ENCODE measurements around the gene SHC2.
"Not testable (repeated sequence)": the region's sequence is repeated elsewhere in the genome, so short reads cannot be mapped to it uniquely, and the experiment has no call there.

- not testable (repeated sequence) for TF ChIP-seq CTCF (IDR thresholded peaks at IDR 0.05; ENCODE audit: extremely low read depth in 1 of 2, insufficient read depth in 1 of 2, low read depth in 1 of 2, low read length in 2 of 2); EZH2 (IDR thresholded peaks at IDR 0.05; ENCODE audit: borderline replicate concordance, low read depth, low read length, severe bottlenecking); MYC (IDR thresholded peaks at IDR 0.05; ENCODE audit: low read depth, low read length); POLR2A (IDR thresholded peaks at IDR 0.05; ENCODE audit: low read depth, low read length); FOS (IDR thresholded peaks at IDR 0.05; ENCODE audit: borderline replicate concordance, insufficient read depth, low read length); MAX (IDR thresholded peaks at IDR 0.05; ENCODE audit: insufficient read depth, insufficient read length); POLR2AphosphoS5 (IDR thresholded peaks at IDR 0.05; ENCODE audit: insufficient read depth, low read depth, low read length); JUN (IDR thresholded peaks at IDR 0.05; ENCODE audit: borderline replicate concordance, insufficient read depth, insufficient read length, low read depth)
Measured at GRCh38 chr19:386189-386588, 74.6 kb downstream of the SHC2 start.

Measured in endothelial cell of umbilical vein (primary cell).